SHP77 treated with DMSO at 0.1 percent for 48 hours (cell line): ENCODE data around the gene SH3PXD2B.

ENCODE experiments used
- DNase-seq: peaks from one replicate; lab custom pipeline; 2025; lab: John Stamatoyannopoulos, UW

The SH3PXD2B gene

DNA sequence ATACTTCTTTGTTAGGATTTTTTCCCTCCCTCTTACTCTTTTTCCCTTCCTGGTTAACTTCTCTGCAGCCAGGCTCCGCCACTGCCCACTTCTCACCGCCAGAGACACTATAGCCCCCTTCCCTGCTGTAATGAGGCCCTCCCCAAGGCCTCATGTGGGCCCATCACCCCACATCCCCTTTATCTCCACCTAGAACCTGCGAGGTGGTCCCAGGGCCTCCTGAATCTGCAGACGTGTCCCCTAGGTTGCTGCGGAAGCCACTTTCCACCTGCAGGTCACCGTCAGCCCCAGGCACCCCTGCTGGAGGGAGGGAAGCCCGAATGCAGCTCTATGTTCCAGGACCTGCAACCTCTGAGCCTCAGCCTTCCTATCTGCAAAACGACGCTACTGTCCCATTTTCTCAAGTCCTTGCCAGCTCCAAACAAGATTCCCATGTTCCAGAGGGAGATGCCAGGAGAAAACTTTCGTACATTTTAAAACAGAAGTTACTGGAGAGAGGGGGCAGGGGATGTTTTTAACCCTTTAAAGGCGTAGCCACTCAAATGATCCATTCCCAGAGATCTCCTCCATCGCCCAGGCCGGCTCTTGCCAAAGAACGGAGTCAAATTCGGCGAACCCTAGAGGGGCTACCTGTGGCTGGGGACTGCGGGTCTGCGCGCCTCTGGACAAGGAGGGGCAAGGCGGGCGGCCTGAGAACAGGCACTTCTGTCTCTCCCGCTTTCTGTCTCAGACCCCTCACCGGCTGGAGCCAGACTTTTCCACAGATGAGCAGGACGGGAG, 929 bp downstream of the SH3PXD2B start:
- no peak for DNase-seq

DNA sequence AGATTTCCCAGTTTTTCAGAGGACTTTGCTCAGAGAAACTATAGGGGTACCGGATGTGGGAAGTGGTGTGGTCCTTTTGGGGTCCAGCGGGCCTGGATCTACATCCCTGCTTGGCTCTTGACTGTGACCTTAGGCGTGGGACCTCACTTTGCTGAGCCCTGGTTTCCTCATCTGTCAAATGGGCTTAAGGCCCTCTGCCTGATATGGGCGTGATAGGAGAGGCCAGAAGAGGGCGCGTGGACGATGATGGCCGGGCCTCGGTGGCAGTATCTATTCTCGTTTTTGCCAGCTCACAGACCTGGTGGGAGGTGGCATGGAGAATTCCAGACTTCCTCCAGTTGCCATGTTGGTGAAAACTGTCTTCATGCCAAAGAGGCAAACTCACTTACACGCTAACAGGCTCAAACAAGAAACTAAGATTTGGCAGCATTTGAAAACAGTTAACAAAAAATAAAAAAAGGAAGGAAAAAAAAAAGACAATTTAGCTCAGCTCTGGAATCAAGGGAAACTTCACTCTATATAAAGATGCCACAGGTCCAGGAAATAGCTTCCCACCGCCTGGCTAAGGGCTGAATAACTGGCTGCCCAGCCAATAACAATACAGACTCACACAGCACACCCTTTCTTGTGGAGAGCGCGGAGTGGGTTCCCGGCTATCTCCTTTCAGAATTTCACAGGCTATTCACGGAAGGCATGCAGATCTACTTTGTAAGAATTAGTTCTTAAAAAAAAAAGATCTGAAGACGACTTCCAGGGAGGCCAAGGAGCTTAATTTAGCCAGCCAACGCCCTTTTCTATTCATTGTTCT, 1.7 kb downstream of the SH3PXD2B start:
- no peak for DNase-seq

- DNase-seq, result no peak
Measured at GRCh38 chr5:172451771-172452197, 2.5 kb downstream of the SH3PXD2B start.

DNA sequence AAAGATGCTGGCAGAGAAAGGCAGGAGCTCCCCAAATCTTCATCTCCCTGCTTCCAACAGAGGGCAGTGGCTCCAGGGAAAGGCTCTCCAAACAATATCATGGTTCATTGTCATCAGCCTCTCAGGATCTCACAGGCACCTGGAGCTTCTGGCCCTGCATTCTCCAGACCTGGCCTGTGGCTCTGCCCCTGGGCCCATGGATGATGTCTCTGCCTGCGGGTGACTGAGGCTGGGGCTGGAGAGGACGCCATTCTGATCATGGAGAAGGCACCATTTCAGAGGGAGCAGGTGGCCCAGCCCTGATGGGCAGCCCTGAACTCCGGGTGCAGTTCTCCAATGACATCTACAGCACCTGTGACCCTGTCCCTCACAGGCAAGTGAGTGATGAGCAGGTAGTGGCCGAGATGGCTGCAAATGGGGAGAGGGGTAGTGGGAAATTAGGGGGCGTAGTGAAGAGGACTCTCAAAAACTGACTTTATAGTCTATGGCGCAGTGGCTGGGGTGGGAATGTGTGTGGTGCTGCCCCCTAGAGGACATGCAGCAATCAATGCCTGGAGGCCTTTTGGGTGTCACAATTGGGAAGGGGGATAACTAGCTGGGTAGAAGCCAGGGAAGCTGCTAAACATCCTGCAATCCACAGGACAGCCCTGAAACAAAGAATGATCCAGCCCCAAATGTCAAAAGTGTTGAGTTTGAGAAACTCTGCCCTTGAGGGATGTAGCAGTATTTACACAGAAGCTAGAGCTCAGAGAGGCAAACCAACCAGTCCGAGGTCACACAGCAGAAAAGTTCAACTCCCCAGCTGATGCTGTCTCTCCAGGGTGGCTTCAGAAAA, 3.2 kb downstream of the SH3PXD2B start:
- no peak for DNase-seq

DNA sequence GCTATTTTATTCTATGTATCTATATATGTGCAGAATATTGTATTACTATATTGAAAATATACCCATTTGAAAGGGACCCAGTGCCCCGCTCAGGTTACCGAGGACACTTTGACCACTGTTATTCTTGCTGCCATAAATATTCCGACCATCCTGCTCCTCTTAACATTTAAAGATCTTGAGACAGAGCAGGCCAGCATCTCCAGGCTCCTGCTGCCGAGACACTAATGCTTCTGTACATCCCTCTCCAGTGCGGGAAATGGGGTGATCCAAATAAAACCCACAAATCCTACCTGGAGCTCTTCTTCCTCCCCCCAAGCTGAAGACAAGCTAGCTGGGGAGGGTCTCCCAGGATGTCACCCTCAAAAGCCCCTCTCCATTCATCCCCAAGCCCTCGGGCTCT, 3.9 kb downstream of the SH3PXD2B start:
- DNase-seq, result no peak

GRCh38 chr5:172448999-172449398, 5.3 kb downstream of the SH3PXD2B start:
- no peak for DNase-seq

DNA sequence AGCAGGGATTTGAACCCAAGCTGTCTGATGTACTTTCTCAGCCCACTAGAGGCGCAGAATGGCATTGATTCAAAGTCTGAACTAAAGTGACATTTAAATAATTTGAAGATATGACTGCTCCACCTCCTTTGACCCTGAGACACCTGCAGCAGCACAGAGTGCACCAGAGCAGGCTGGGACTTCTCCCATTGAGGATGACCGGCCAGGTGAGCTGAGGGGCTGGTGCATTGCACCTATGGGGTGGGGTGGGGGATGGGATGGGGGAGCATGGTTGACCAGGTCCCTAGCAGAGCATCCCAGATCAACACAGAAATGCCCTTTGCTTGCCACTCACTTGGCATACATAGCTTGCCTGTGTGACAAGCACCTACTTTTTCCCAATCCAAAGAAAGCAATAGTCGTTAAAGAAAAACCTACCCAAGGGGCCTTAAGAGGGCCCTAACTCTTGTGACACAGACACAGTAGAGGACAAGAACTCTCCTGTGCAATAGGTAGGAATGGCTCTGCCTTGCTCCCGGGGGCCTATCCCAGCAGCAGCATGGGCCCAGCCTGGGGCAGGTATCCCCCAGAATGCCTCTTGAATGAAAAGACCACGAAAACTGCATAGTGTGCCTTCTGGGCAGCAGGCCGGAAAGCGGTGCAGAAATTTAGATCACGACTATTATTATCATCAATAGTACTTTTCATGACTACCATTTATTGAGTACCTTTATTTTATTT, 6.5 kb downstream of the SH3PXD2B start:
- DNase-seq, result no peak

- DNase-seq, result no peak
Measured at GRCh38 chr5:172446336-172447051, 7.8 kb downstream of the SH3PXD2B start.

DNA sequence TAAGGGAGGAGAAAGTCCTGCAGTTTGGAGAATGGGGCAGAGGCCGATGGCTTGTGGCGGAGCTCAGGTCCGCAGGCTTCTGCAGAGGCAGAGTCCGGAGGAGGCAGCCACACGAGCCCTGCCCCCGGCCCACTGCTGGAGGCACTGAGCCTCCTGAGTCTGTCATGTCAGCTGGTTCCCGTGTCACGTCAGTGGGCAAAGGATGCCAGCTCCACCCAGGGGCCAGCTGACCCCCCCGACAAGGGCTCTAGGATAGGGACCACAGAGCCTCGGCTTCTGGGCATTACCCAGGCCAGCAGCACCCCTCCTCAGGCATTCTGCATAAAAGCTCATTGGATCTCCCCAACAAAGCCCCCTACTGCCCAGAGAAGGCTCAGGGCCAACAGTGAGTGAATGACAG, 8.5 kb downstream of the SH3PXD2B start:
- DNase-seq, result no peak

GRCh38 chr5:172444626-172445365, 9.5 kb downstream of the SH3PXD2B start:
- DNase-seq, result no peak

DNA sequence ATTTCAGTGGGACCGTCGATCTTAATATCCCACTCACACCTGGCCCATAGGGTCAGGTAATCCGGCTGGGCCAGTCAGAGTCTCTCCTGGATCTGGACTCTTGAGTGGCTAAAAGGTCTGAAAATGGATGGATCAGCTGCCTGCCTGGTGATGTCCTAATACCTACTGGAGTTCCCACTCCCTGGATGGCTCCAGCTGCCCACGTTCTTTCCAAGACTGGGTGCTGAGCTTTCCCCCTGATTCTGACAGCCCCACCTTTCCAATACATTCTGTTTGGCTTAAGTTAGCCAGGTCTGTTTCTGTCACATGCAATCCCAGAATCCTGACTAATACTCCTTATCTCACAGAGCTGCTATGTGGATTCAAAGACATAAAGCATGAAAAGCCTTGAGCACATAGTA, 10.2 kb downstream of the SH3PXD2B start:
- DNase-seq, result no peak

- DNase-seq, result peak; percentile 79
Measured at GRCh38 chr5:172443441-172444109, 10.8 kb downstream of the SH3PXD2B start.

GRCh38 chr5:172442592-172442991, 11.7 kb downstream of the SH3PXD2B start:
- no peak for DNase-seq

- DNase-seq, result no peak
Measured at GRCh38 chr5:172441262-172441751, 13.0 kb downstream of the SH3PXD2B start.

- no peak for DNase-seq
Measured at GRCh38 chr5:172440486-172440885, 13.8 kb downstream of the SH3PXD2B start.

DNA sequence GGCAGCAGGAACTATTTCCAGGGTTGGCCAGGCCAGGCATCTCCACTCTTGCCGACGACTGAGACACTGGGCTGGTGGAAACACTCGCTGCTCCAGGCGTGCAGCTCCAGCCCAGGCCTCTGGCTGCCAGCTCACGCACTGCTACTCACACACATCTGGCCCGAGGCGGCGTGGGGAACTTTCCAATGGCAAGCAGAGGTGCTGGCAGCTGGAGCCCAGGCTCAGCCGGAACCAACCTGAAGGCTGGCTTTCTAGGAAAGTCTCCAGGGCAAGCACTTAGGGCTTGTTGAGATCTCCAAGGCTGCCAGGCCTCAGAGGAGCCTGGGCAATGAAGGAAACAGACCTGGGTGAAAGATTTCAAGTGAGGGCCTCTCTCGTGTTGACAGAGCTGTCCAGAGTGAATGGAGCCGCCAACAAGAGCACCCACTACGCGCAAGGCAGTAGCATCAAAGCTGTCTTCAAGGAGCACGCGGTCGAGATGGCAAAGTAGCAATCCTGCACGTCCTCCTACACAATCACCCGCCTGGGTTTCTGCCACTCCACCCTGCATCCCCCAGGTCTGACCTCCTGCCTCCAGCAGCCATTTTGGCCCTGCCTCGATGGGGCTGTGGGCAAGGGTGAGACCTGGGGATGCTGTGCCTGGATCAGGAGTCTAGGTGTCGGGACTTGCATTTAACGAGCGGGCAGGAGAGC, 14.4 kb downstream of the SH3PXD2B start:
- no peak for DNase-seq

DNA sequence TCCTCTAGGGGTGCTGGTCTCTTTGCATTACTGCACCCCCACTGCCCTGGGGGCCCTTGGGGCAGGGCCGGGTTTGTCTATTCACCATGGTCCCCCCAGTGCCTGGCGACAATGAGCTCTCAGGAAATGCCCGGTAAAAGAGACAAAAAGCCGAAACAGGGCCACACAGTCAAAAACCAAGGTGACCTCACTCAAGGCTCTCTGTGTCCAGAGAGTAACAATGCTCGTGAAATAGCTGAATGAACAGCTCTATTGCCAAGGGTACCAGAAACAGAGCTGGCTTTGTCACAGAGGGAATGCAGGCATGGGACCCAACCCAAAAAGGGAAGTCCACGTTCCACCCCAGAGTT, 16.0 kb downstream of the SH3PXD2B start:
- no peak for DNase-seq

DNA sequence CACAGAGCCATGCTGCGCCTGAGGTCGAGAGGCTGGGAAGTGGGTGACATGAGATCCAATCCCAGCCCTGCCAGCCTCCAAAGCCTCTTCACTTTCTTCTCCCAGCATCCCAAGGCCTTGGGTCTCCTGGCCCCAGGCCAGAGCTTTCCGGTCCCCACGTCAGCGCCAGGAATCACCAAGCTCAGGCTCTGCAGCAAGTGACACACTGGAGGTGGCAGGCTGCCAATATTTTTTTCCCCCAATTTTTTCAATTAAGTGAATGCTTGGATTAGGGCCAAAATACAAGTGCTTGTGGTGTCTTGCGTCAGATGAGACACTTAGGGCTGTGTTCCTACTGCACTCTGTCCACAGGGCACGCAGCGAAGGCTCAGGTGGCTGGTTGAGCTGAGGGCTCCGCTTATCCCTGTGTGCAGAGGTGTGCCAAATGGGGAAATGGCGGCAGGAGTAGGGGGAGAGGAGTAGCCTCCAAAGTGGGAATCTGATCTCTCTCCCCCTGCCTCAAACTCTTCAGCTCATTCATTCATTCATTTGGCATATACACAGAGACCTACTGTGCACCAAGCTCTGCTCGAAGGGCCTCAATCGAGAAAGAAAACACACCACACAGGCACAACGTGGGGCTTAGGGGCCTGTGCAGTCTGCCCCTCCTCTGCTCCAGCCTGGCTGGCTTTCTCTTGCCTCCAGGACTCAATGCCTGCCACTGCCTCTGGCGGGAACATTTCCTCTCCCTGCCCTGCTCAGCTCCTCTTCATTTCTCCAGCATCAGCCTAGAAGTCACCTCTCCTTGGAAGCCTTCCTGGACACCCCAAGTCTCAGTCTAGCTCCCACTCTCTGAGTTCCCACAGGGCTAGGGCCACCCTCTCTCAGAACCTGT, 16.6 kb downstream of the SH3PXD2B start:
- peak; percentile 97 for DNase-seq
